ENCODE measurements around the gene TMEM237.

GRCh38 chr2:201647431-201647830, 4.1 kb upstream of the TMEM237 start:
- TF ChIP-seq CTCF (IDR thresholded peaks at IDR 0.05; ENCODE audit: low read length) (no peak), EZH2phosphoT487 (IDR thresholded peaks at IDR 0.05; ENCODE audit: low read length) (no peak), EZH2 (optimal IDR thresholded peaks at IDR 0.05; ENCODE audit: low read depth, low read length) (no peak)
